ENCODE results near the gene LTN1. TPM values are rescaled to one million over a fixed set of nuclear protein-coding genes. Genes with fewer than 3 reads are reported as not detected.

Gene LTN1
- 10 to 100 TPM; 34.6 to 39.5 TPM for total RNA-seq
- 10 to 100 TPM in 1 of 2 donors, 1 to 10 TPM in 1; 9.7 to 16.8 TPM for polyA plus RNA-seq

DNA sequence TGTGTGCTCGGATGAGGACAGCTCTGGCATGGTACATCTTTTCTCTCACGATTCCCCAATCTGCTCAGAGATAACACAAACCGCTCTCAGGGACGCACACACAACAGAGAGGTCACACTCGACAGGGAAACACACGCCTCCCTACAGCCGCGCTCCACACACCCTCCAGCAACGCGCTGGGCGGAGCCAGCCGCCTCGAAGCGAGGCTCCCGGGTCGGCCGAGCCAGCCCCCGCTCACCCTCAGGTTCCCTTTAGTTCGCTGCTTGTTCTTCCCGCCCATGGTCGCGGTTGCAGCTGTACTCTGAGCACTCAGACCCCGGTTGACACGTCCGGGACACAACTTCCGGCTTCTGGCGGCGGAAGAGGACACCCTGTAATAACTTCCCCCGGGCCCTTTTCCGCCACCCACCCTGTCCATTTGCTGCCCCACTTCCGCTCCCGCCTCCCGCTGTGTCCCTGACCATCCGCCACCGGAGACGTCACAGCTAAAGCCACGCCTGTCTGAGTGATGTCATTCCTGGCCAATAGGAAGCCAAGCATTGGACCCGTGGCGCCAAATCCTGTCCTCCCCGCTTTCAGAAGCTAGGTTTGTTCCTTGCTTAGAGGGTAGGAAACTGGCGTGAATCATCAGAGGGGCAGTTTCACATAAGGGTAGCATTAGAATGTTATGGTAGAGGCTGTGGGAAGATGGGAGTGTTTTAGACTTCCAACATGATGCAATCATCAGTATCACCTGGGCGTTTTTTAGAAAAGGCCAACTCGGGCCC is at the start of gene LTN1:
TSS of gene LTN1 (minus strand) at position 352 of the 767 bp plus-strand sequence. CDS start at position 280, 72 bp downstream.
- ChIA-PET CTCF (ENCODE audit: partially characterized antibody) (interaction anchor here (1.6 to 3.4 kb wide), 2 partner anchors 10 to 31 kb away, joined by 9 to 15 read pairs; partner anchors contain the start of gene USP16), POLR2A (ENCODE audit: partially characterized antibody) (interaction anchor here (0.6 to 3.5 kb wide), 20 partner anchors 9 to 307 kb away, joined by 3 to 132 read pairs (median 4); partner anchors contain the start of genes CCT8, RWDD2B and USP16)
- peaks cover 0 to 2% (median 0%) of the 10 kb centered on the region in 8 donors for H3K9me3 Mint-ChIP-seq
- intact Hi-C loops (cut with micrococcal nuclease), result loop anchor here (1.0 to 2.0 kb wide), 6 partner anchors 10 to 302 kb away; partner anchors contain the start of genes CCT8, RWDD2B and USP16
- H3K4me1 ChIP-seq (ENCODE audit: insufficient read depth, low read length), result peaks cover 31% of the 10 kb centered on the region
- H3K36me3 Mint-ChIP-seq, result peaks cover 9 to 13% of the 10 kb centered on the region in 2 donors
- peak within 1 kb of the TSS; percentile 90 to 98 (median 96) for H3K4me3 Mint-ChIP-seq
- peak within 1 kb of the TSS; percentile 87 to 98 for H3K4me3 ChIP-seq (ENCODE audit: low read length in 2 of 2)
- H3K27me3 ChIP-seq (ENCODE audit: insufficient read depth, low read length), result no peaks in the 10 kb centered on the region
- peak; percentile 98 to 99 (median 99) for DNase-seq
- peak within 1 kb of the TSS; percentile 85 to 100 (median 99) for H3K27ac Mint-ChIP-seq
- H3K36me3 ChIP-seq (ENCODE audit: insufficient read depth, low read length), result no peaks in the 10 kb centered on the region
- no peaks in the 10 kb centered on the region for H3K27me3 Mint-ChIP-seq
- H3K27ac ChIP-seq (ENCODE audit: low read depth, low read length), result peak within 1 kb of the TSS; percentile 82
- H3K4me1 Mint-ChIP-seq, result peaks cover 24 to 54% (median 36%) of the 10 kb centered on the region in 4 donors
- H3K9me3 ChIP-seq (ENCODE audit: control insufficient read depth in 1 of 2, low read length in 2 of 2), result no peaks in the 10 kb centered on the region

- no peaks in the 10 kb centered on the region for H3K9me3 Mint-ChIP-seq
- no peaks in the 10 kb centered on the region for H3K27me3 Mint-ChIP-seq
- DNase-seq, result no peak
- H3K4me3 Mint-ChIP-seq, result no peak overlapping the region
- Histone ChIP-seq H3K27me3 (ENCODE audit: insufficient read depth, low read length) (no peaks in the 10 kb centered on the region), H3K36me3 (ENCODE audit: insufficient read depth, low read length) (peaks cover 68% of the 10 kb centered on the region), H3K27ac (ENCODE audit: low read depth, low read length) (no peak overlapping the region), H3K9me3 (ENCODE audit: control insufficient read depth in 1 of 2, low read length in 2 of 2) (no peaks in the 10 kb centered on the region), H3K4me1 (ENCODE audit: insufficient read depth, low read length) (peaks cover under 1% of the 10 kb centered on the region), H3K4me3 (ENCODE audit: low read length in 2 of 2) (no peak overlapping the region)
- H3K36me3 Mint-ChIP-seq, result peaks cover 62 to 81% of the 10 kb centered on the region in 2 donors
- ChIA-PET POLR2A (ENCODE audit: partially characterized antibody) (no interaction called here), CTCF (ENCODE audit: partially characterized antibody) (no interaction called here)
- H3K4me1 Mint-ChIP-seq, result peaks cover 7 to 20% (median 14%) of the 10 kb centered on the region in 4 donors
- peak overlapping the region in 1 of 7 donors; percentile 43 for H3K27ac Mint-ChIP-seq
- intact Hi-C loops (cut with micrococcal nuclease), result no loop called here
Observed at GRCh38 chr21:29034678-29035077, 42.0 kb upstream of the LTN1 start.

GRCh38 chr21:29033871-29034270 is 41.2 kb upstream of the LTN1 start:
- H3K9me3 ChIP-seq (ENCODE audit: control insufficient read depth in 1 of 2, low read length in 2 of 2), result no peaks in the 10 kb centered on the region
- H3K4me3 Mint-ChIP-seq, result peak overlapping the region in 1 of 8 donors; percentile 8
- H3K27ac ChIP-seq (ENCODE audit: low read depth, low read length), result no peak overlapping the region
- peaks cover 3% of the 10 kb centered on the region for H3K4me1 ChIP-seq (ENCODE audit: insufficient read depth, low read length)
- ChIA-PET CTCF (ENCODE audit: partially characterized antibody) (interaction anchor here (0.8 kb wide), 1 partner anchor 23 kb away, joined by 3 read pairs; no protein-coding TSS in a partner anchor), POLR2A (ENCODE audit: partially characterized antibody) (interaction anchor here (1.4 kb wide), 1 partner anchor 9 kb away, joined by 5 read pairs; the partner anchor contains the start of gene USP16)
- H3K9me3 Mint-ChIP-seq, result no peaks in the 10 kb centered on the region
- DNase-seq, result no peak
- intact Hi-C loops (cut with micrococcal nuclease), result no loop called here
- no peak overlapping the region for H3K4me3 ChIP-seq (ENCODE audit: low read length in 2 of 2)
- H3K27me3 ChIP-seq (ENCODE audit: insufficient read depth, low read length), result no peaks in the 10 kb centered on the region
- no peaks in the 10 kb centered on the region for H3K27me3 Mint-ChIP-seq
- H3K4me1 Mint-ChIP-seq, result peaks cover 10 to 25% (median 18%) of the 10 kb centered on the region in 4 donors
- H3K36me3 Mint-ChIP-seq, result peaks cover 61 to 80% of the 10 kb centered on the region in 2 donors
- H3K27ac Mint-ChIP-seq, result peak overlapping the region in 1 of 7 donors; percentile 77
- H3K36me3 ChIP-seq (ENCODE audit: insufficient read depth, low read length), result peaks cover 63% of the 10 kb centered on the region

DNA sequence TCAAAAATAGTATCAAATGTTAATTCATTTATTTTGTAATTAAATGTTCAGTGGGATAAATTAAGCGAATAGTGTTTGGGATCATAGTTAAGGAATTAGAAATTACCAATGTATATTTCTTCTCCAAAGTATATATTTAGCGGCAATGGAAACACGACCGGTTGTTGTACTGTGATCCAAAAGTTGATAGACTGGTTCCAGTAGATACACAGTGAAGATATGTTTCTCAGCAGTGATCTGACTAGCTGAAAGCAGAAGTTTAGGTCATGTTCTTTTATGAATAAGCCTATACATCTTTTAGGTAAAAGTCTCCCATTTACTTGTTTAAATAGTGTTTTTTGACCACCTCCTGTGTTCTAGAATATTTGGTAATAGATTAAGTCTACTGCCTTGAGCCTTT is 40.6 kb upstream of the LTN1 start:
- Mint-ChIP-seq H3K4me3 (no peak overlapping the region), H3K27me3 (no peaks in the 10 kb centered on the region), H3K36me3 (peaks cover 61 to 74% of the 10 kb centered on the region in 2 donors), H3K27ac (peak overlapping the region in 2 of 7 donors; percentile 64 to 77), H3K4me1 (peaks cover 10 to 25% (median 18%) of the 10 kb centered on the region in 4 donors), H3K9me3 (no peaks in the 10 kb centered on the region)
- H3K4me3 ChIP-seq (ENCODE audit: low read length in 2 of 2), result no peak overlapping the region
- H3K27ac ChIP-seq (ENCODE audit: low read depth, low read length), result no peak overlapping the region
- peaks cover 57% of the 10 kb centered on the region for H3K36me3 ChIP-seq (ENCODE audit: insufficient read depth, low read length)
- POLR2A ChIA-PET (ENCODE audit: partially characterized antibody), result interaction anchor here (1.4 kb wide), 1 partner anchor 9 kb away, joined by 5 read pairs; the partner anchor contains the start of gene USP16
- no peak for DNase-seq
- intact Hi-C loops (cut with micrococcal nuclease), result no loop called here
- peaks cover 3% of the 10 kb centered on the region for H3K4me1 ChIP-seq (ENCODE audit: insufficient read depth, low read length)
- CTCF ChIA-PET (ENCODE audit: partially characterized antibody), result interaction anchor here (0.8 kb wide), 1 partner anchor 24 kb away, joined by 3 read pairs; no protein-coding TSS in a partner anchor
- no peaks in the 10 kb centered on the region for H3K27me3 ChIP-seq (ENCODE audit: insufficient read depth, low read length)
- H3K9me3 ChIP-seq (ENCODE audit: control insufficient read depth in 1 of 2, low read length in 2 of 2), result no peaks in the 10 kb centered on the region

DNA sequence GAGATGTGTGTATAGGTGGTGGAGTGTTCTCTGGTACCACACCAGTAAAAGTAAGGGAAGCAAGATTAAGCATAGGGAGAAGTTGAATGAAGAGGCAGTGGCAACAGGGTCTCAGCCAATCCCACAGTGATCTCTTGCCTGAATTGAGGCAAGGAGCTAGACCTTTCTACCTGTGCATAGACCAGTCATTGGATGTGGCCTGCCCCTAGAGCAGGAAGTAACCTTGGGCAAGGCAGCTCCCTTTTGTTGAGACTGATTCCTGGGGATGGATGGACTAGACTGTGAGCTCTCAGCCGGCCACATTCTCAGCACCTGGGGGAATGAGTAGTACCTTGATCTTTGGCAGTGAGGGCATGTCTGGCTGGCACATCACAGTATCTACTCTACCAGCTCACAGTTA is 38.2 kb upstream of the LTN1 start:
- peaks cover 21% of the 10 kb centered on the region for H3K4me1 ChIP-seq (ENCODE audit: insufficient read depth, low read length)
- H3K27ac Mint-ChIP-seq, result peak overlapping the region in 3 of 7 donors; percentile 65 to 89 (median 82)

GRCh38 chr21:29029524-29029923 is 36.8 kb upstream of the LTN1 start:
- Mint-ChIP-seq H3K27ac (peak overlapping the region in 1 of 7 donors; percentile 15), H3K36me3 (peaks cover 37 to 66% of the 10 kb centered on the region in 2 donors), H3K9me3 (no peaks in the 10 kb centered on the region), H3K4me1 (peaks cover 37 to 55% (median 40%) of the 10 kb centered on the region in 4 donors), H3K4me3 (no peak overlapping the region), H3K27me3 (no peaks in the 10 kb centered on the region)
- peaks cover 30% of the 10 kb centered on the region for H3K4me1 ChIP-seq (ENCODE audit: insufficient read depth, low read length)
- POLR2A ChIA-PET (ENCODE audit: partially characterized antibody), result interaction anchor here (1.2 kb wide), 1 partner anchor 43 kb away, joined by 3 read pairs; no protein-coding TSS in a partner anchor
- H3K36me3 ChIP-seq (ENCODE audit: insufficient read depth, low read length), result peaks cover 35% of the 10 kb centered on the region
- CTCF ChIA-PET (ENCODE audit: partially characterized antibody), result no interaction called here
- intact Hi-C loops (cut with micrococcal nuclease), result no loop called here
- no peaks in the 10 kb centered on the region for H3K9me3 ChIP-seq (ENCODE audit: control insufficient read depth in 1 of 2, low read length in 2 of 2)
- H3K27ac ChIP-seq (ENCODE audit: low read depth, low read length), result no peak overlapping the region
- H3K4me3 ChIP-seq (ENCODE audit: low read length in 2 of 2), result no peak overlapping the region
- no peaks in the 10 kb centered on the region for H3K27me3 ChIP-seq (ENCODE audit: insufficient read depth, low read length)
- no peak for DNase-seq

More for the DNA sequence above, 38.2 kb upstream of the LTN1 start:
- Mint-ChIP-seq H3K36me3 (peaks cover 44 to 58% of the 10 kb centered on the region in 2 donors), H3K4me3 (no peak overlapping the region), H3K9me3 (no peaks in the 10 kb centered on the region), H3K27me3 (no peaks in the 10 kb centered on the region), H3K4me1 (peaks cover 25 to 42% (median 29%) of the 10 kb centered on the region in 4 donors)
- no peak for DNase-seq
- intact Hi-C loops (cut with micrococcal nuclease), result no loop called here
- H3K9me3 ChIP-seq (ENCODE audit: control insufficient read depth in 1 of 2, low read length in 2 of 2), result no peaks in the 10 kb centered on the region
- CTCF ChIA-PET (ENCODE audit: partially characterized antibody), result no interaction called here
- POLR2A ChIA-PET (ENCODE audit: partially characterized antibody), result interaction anchor here (0.8 kb wide), 1 partner anchor 38 kb away, joined by 3 read pairs; the partner anchor contains the start of gene LTN1
- H3K36me3 ChIP-seq (ENCODE audit: insufficient read depth, low read length), result peaks cover 35% of the 10 kb centered on the region
- H3K4me3 ChIP-seq (ENCODE audit: low read length in 2 of 2), result no peak overlapping the region
- H3K27me3 ChIP-seq (ENCODE audit: insufficient read depth, low read length), result no peaks in the 10 kb centered on the region
- H3K27ac ChIP-seq (ENCODE audit: low read depth, low read length), result no peak overlapping the region

Measured in CD4-positive, alpha-beta memory T cell (primary cell).